GM12878 (cell line): ENCODE measurements around the gene SP2. TPM values are rescaled to one million over a fixed set of nuclear protein-coding genes. Genes with fewer than 3 reads are reported as not detected.

Source experiments
- ATAC-seq: fragments of 200-7000 bp; cut with Tn5 transposase; 3 replicates; pipeline ENCODE4 v1.9.1; 2020; ENCODE audit warnings: mild to moderate bottlenecking, moderate library complexity
- BruUV-seq: library from RNA; stranded (reverse); fragments of 400-500 nt; replicated peaks from 2 replicates; lab custom pipeline; 2021; lab: Mats Ljungman, UMichigan
- CTCF ChIA-PET: fragments of 300-600 bp; sonication (Branson Sonifier 250); formaldehyde crosslinking; extraction: SDS; loops from one replicate; lab custom pipeline; 2021; ENCODE audit warnings: inconsistent platforms; lab: Yijun Ruan, JAX
- POLR2A ChIA-PET: fragments of 350-600 bp; formaldehyde crosslinking; extraction: SDS; loops from one replicate; lab custom pipeline; 2021; ENCODE audit warnings: inconsistent platforms; lab: Charles Lee
- RAD21 ChIA-PET: fragments of 300-600 bp; sonication (Branson Sonifier 250); formaldehyde crosslinking; loops from one replicate; lab custom pipeline; 2023; ENCODE audit warnings: antibody characterized with exemption; ENCODE audit not compliant: unreplicated experiment; lab: Charles Lee
- SMC1A ChIA-PET: fragments of 300-600 bp; sonication (Branson Sonifier 250); formaldehyde crosslinking; loops from one replicate; lab custom pipeline; 2023; ENCODE audit not compliant: unreplicated experiment, uncharacterized antibody; lab: Charles Lee
- DNase-seq: peaks from one replicate; pipeline ENCODE4 v3.0.0-alpha.2; 2011; ENCODE audit warnings: low read depth, low spot score
- FAIRE-seq: peaks from 3 replicates; lab custom pipeline; 2011; peaks lifted over from hg19 to GRCh38; lab: Jason Lieb, UNC
- H2AFZ ChIP-seq: 2 replicates; pipeline ENCODE4 v1.6.0; 2011; ENCODE audit warnings: low read depth, low read length, control low read depth; ENCODE audit not compliant: control insufficient read depth
- H3K27ac ChIP-seq: 2 replicates; pipeline ENCODE4 v1.5.1; 2011; ENCODE audit warnings: control low read depth; ENCODE audit not compliant: control insufficient read depth, insufficient read depth
- H3K27me3 ChIP-seq, 2 experiments: replicated peaks in 1 of 2; 2 replicates each; pipeline versions ENCODE4 v1.6.0 to v1.6.1; 2011; ENCODE audit warnings: low read length in 1 of 2; ENCODE audit not compliant: control insufficient read depth in 2 of 2, insufficient read depth in 2 of 2
- H3K36me3 ChIP-seq, 2 experiments: 2 replicates each; pipeline ENCODE4 v1.5.1; 2011; ENCODE audit warnings: low read length in 1 of 2; ENCODE audit not compliant: control insufficient read depth in 2 of 2, insufficient read depth in 2 of 2
- H3K4me1 ChIP-seq: 2 replicates; pipeline ENCODE4 v1.6.1; 2011; ENCODE audit warnings: mild to moderate bottlenecking, low read length, moderate library complexity, mixed read lengths; ENCODE audit not compliant: control insufficient read depth, insufficient read depth
- H3K4me2 ChIP-seq: 2 replicates; pipeline ENCODE4 v1.6.0; 2011; ENCODE audit warnings: control low read depth; ENCODE audit not compliant: control insufficient read depth, insufficient read depth
- H3K4me3 ChIP-seq: fragments of 200-600 bp; sonication (generic); 2 replicates; pipeline ENCODE4 v1.5.1; 2016
- H3K79me2 ChIP-seq: 2 replicates; pipeline ENCODE4 v1.6.0; 2011; ENCODE audit warnings: low read length; ENCODE audit not compliant: control insufficient read depth, insufficient read depth
- H3K9ac ChIP-seq: 2 replicates; pipeline ENCODE4 v1.8.0; 2011; ENCODE audit warnings: low read length, control low read depth, mixed read lengths; ENCODE audit not compliant: control insufficient read depth, insufficient read depth
- H3K9me3 ChIP-seq: replicated peaks from 3 replicates; pipeline ENCODE4 v1.5.1; 2011; ENCODE audit warnings: mild to moderate bottlenecking, low read length; ENCODE audit not compliant: control insufficient read depth, insufficient read depth
- H4K20me1 ChIP-seq: 2 replicates; pipeline ENCODE4 v1.6.0; 2011; ENCODE audit not compliant: control insufficient read depth, insufficient read depth
- ATF7 ChIP-seq: fragments of 450-650 bp; IDR thresholded peaks from 2 replicates; pipeline ENCODE4 v1.6.1; 2016; ENCODE audit warnings: low read depth, mild to moderate bottlenecking
- BRCA1 ChIP-seq: IDR thresholded peaks from 2 replicates; pipeline ENCODE4 v1.6.1; 2011; ENCODE audit warnings: low read depth, low read length, improper control_type of control experiment
- CBX5 ChIP-seq: sonication (generic); IDR thresholded peaks from 2 replicates; pipeline ENCODE4 v1.6.1; 2016; ENCODE audit warnings: low read depth, moderate library complexity, mild to moderate bottlenecking, inconsistent platforms
- CEBPB ChIP-seq, 2 experiments: fragments of 150-350 bp in 1 of 2; IDR thresholded peaks; 2 replicates each; pipeline ENCODE4 v1.6.1; 2012 to 2014; ENCODE audit warnings: low read depth in 2 of 2, low read length in 2 of 2, borderline replicate concordance in 1 of 2, inconsistent platforms in 1 of 2
- CHD1 ChIP-seq: IDR thresholded peaks from 2 replicates; pipeline ENCODE4 v1.6.1; 2012; ENCODE audit warnings: low read depth, low read length, improper control_type of control experiment
- DPF2 ChIP-seq: fragments of 450-650 bp; IDR thresholded peaks from 2 replicates; pipeline ENCODE4 v1.6.1; 2017; ENCODE audit warnings: mild to moderate bottlenecking
- GABPA ChIP-seq: IDR thresholded peaks from 2 replicates; pipeline ENCODE4 v1.6.1; 2014; ENCODE audit warnings: antibody characterized with exemption, low read depth, mild to moderate bottlenecking, inconsistent platforms
- HDGF ChIP-seq: fragments of 450-650 bp; IDR thresholded peaks from 2 replicates; pipeline ENCODE4 v1.6.1; 2016; ENCODE audit warnings: antibody characterized with exemption
- JUND ChIP-seq: IDR thresholded peaks from 2 replicates; pipeline ENCODE4 v1.6.1; 2012; ENCODE audit warnings: low read depth, mild to moderate bottlenecking, low read length, improper control_type of control experiment, moderate library complexity
- MEF2B ChIP-seq: fragments of 450-650 bp; IDR thresholded peaks from 2 replicates; pipeline ENCODE4 v1.6.1; 2018; ENCODE audit warnings: mild to moderate bottlenecking, moderate library complexity; ENCODE audit not compliant: partially characterized antibody, poor library complexity, severe bottlenecking
- MYB ChIP-seq: fragments of 150-350 bp; IDR thresholded peaks from 2 replicates; pipeline ENCODE4 v1.6.1; 2014; ENCODE audit warnings: mild to moderate bottlenecking, low read depth, low read length, borderline replicate concordance
- MYC ChIP-seq: IDR thresholded peaks from 2 replicates; pipeline ENCODE4 v1.6.1; 2011; ENCODE audit warnings: mild to moderate bottlenecking, low read length, moderate library complexity, inconsistent platforms; ENCODE audit not compliant: insufficient read depth, insufficient replicate concordance, insufficient read length, severe bottlenecking
- NFYA ChIP-seq: IDR thresholded peaks from 2 replicates; pipeline ENCODE4 v1.6.1; 2011; ENCODE audit warnings: low read depth, mild to moderate bottlenecking, low read length, improper control_type of control experiment, borderline replicate concordance
- PAX8 ChIP-seq: fragments of 450-650 bp; IDR thresholded peaks from 2 replicates; pipeline ENCODE4 v1.6.1; 2017; ENCODE audit warnings: mild to moderate bottlenecking, moderate library complexity
- PML ChIP-seq: IDR thresholded peaks from 2 replicates; pipeline ENCODE4 v1.6.1; 2012; ENCODE audit warnings: low read length, inconsistent platforms
- SMAD5 ChIP-seq: IDR thresholded peaks from 2 replicates; pipeline ENCODE4 v1.6.1; 2016; ENCODE audit warnings: antibody characterized with exemption, low read depth
- STAT3 ChIP-seq: IDR thresholded peaks from 2 replicates; pipeline ENCODE4 v1.6.1; 2011; ENCODE audit warnings: low read depth, low read length, improper control_type of control experiment
- TCF7 ChIP-seq: IDR thresholded peaks from 2 replicates; pipeline ENCODE4 v1.6.1; 2014; ENCODE audit warnings: antibody characterized with exemption, borderline replicate concordance
- ZSCAN29 ChIP-seq: fragments of 450-650 bp; IDR thresholded peaks from 2 replicates; pipeline ENCODE4 v1.6.1; 2017; ENCODE audit warnings: mild to moderate bottlenecking, moderate library complexity
- WGBS: methylation state at CpG from one replicate; pipeline ENCODE4 v1.1.6; 2016; ENCODE audit warnings: low lambda C conversion rate; ENCODE audit not compliant: insufficient replicate concordance, insufficient coverage; ENCODE audit errors: missing lambda C conversion rate; 5-methylcytosine and 5-hydroxymethylcytosine counted together
- in situ Hi-C: fragments of 300-500 bp; cut with MboI; formaldehyde crosslinking; loops from 9 replicates; pipeline ENCODE4 v1.14.3; 2018; ENCODE audit warnings: mixed read lengths
- intact Hi-C: fragments of 100-400 bp; cut with micrococcal nuclease; formaldehyde crosslinking; loops from one replicate; pipeline ENCODE4 v1.14.2; 2022; ENCODE audit not compliant: unreplicated experiment
- polyA plus RNA-seq, 11 experiments: library from polyadenylated mRNA; depleted of rRNA in 4 of 11; unstranded in 6 of 11; stranded (reverse) in 5 of 11; fragments of >200 nt; fragmentation: Nextera tagmentation in 4 of 11; fragmentation: Illumina TruSeq in 1 of 11; extraction: Ambion mirVana in 4 of 11; extraction: Trizol in 1 of 11; gene quantifications; 1 replicate in 1 of 11; 2 replicates in 10 of 11; pipeline versions ENCODE4 v1.2.1 to v1.2.3, GENCODE V29; 2011 to 2016; ENCODE audit warnings: inconsistent platforms in 2 of 11, missing spikeins in 2 of 11, low read depth in 1 of 11
- total RNA-seq, 4 experiments: library from RNA; depleted of rRNA in 3 of 4; stranded (reverse); fragments of >200 nt in 3 of 4; fragmentation: Illumina TruSeq in 1 of 4; extraction: Trizol in 1 of 4; gene quantifications; 2 replicates each; pipeline versions ENCODE4 v1.2.1 to v1.2.3, GENCODE V29; 2013 to 2021
- TF ChIP-seq, protein P1 (sequence below): fragments of 150-350 bp; IDR thresholded peaks from 2 replicates; pipeline ENCODE4 v1.6.1; 2016; ENCODE audit warnings: low read depth, low read length
- TF ChIP-seq, protein P2 (sequence below): IDR thresholded peaks from 2 replicates; pipeline ENCODE4 v1.6.1; 2012; ENCODE audit warnings: low read depth, low read length, improper control_type of control experiment

Gene SP2
- total and polyA plus RNA-seq, 10 of the 15 experiments (the other 5 are each of a cell fraction or from before 2014, with no cell fraction given) = 1.2 to 19.1 (median 4.8) TPM

DNA sequence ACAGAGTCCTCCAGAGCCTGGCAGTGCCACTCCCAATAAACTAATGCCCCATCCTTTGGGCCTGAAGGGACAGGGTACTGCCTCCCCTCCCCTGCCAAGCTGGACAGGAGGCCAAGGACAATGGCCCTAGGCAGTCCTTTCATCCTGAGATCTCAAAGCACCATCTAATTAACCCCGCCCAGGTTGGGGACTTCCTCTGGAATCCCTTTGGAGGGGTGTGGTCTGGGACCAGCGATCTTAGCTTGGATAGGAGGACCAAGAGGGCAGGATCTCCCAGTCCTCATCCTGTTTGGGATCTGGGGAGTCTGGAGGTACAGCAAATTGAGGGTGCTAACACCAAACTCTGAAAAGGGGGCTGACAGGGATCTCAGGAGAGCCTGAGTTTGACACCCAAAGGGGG is 26.9 kb upstream of the SP2 start (continued):
- TF ChIP-seq MYB (no peak), PAX8 (no peak), GABPA (no peak), STAT3 (no peak)

DNA sequence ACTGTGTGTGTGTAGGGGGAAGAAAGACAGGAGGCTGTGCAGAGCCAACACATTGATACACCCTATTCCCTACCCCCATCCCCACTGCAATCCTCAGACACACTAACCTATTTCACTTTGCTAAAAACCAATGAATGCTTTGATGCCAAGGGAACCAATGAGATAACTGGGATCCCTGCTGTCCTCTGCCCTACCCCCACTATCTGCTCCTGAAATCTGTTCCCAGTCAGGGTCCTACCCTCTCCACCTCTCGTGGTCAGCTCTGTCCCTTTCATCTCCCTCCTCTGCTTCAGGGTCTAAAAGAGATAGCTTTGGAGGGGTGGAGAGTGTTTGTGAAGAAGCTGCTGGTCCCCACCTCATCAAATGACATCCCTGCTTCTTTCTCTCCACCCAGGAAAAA is 26.0 kb upstream of the SP2 start:
- no peak for ATAC-seq
- Histone ChIP-seq H3K4me1 (peaks cover 6% of the 10 kb centered on the region; the same call in 1 of the 2 replicates), H3K4me2 (no peak overlapping the region), H3K79me2 (no peaks in the 10 kb centered on the region), H3K27ac (no peak overlapping the region), H2AFZ (no peak overlapping the region), H3K4me3 (no peak overlapping the region), H3K27me3 (peaks cover 0 to 7% of the 10 kb centered on the region in 2 experiments), H3K36me3 (no peaks in the 10 kb centered on the region), H3K9me3 (no peaks in the 10 kb centered on the region), H4K20me1 (no peaks in the 10 kb centered on the region), H3K9ac (no peak overlapping the region)
- POLR2A ChIA-PET = no interaction called here
- TF ChIP-seq NFYA = no peak
- TF ChIP-seq, protein P1, sequence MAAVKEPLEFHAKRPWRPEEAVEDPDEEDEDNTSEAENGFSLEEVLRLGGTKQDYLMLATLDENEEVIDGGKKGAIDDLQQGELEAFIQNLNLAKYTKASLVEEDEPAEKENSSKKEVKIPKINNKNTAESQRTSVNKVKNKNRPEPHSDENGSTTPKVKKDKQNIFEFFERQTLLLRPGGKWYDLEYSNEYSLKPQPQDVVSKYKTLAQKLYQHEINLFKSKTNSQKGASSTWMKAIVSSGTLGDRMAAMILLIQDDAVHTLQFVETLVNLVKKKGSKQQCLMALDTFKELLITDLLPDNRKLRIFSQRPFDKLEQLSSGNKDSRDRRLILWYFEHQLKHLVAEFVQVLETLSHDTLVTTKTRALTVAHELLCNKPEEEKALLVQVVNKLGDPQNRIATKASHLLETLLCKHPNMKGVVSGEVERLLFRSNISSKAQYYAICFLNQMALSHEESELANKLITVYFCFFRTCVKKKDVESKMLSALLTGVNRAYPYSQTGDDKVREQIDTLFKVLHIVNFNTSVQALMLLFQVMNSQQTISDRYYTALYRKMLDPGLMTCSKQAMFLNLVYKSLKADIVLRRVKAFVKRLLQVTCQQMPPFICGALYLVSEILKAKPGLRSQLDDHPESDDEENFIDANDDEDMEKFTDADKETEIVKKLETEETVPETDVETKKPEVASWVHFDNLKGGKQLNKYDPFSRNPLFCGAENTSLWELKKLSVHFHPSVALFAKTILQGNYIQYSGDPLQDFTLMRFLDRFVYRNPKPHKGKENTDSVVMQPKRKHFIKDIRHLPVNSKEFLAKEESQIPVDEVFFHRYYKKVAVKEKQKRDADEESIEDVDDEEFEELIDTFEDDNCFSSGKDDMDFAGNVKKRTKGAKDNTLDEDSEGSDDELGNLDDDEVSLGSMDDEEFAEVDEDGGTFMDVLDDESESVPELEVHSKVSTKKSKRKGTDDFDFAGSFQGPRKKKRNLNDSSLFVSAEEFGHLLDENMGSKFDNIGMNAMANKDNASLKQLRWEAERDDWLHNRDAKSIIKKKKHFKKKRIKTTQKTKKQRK = no peak
- no peak for TF ChIP-seq TCF7
- TF ChIP-seq BRCA1 = no peak
- TF ChIP-seq CBX5 = no peak
- TF ChIP-seq, protein P2, sequence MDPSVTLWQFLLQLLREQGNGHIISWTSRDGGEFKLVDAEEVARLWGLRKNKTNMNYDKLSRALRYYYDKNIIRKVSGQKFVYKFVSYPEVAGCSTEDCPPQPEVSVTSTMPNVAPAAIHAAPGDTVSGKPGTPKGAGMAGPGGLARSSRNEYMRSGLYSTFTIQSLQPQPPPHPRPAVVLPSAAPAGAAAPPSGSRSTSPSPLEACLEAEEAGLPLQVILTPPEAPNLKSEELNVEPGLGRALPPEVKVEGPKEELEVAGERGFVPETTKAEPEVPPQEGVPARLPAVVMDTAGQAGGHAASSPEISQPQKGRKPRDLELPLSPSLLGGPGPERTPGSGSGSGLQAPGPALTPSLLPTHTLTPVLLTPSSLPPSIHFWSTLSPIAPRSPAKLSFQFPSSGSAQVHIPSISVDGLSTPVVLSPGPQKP = no peak
- no peak for TF ChIP-seq JUND
- TF ChIP-seq ATF7 = no peak
- TF ChIP-seq MYC = no peak
- TF ChIP-seq HDGF = no peak
- TF ChIP-seq CHD1 = no peak
- TF ChIP-seq SMAD5 = no peak
- TF ChIP-seq MEF2B = no peak
- no peak for TF ChIP-seq DPF2
- no peak for TF ChIP-seq CEBPB (IDR thresholded peaks at IDR 0.05; ENCODE audit: borderline replicate concordance in 1 of 2, low read depth in 2 of 2, low read length in 2 of 2)
- no peak for TF ChIP-seq ZSCAN29
- TF ChIP-seq PML = no peak
- RAD21 ChIA-PET = interaction anchor here (1.4 kb wide), 1 partner anchor 20 kb away, joined by 4 read pairs; no protein-coding TSS in a partner anchor
- no TSS peak for BruUV-seq
- intact Hi-C loops (no loop called here), in situ Hi-C loops (no loop called here)
- SMC1A ChIA-PET = interaction anchor here (0.8 kb wide), 1 partner anchor 21 kb away, joined by 6 read pairs; no protein-coding TSS in a partner anchor
- no peak for FAIRE-seq
- no peak for DNase-seq
- WGBS = 0% methylated on average over 1 of the region's 1 CpG
- CTCF ChIA-PET = interaction anchor here (0.7 to 1.0 kb wide), 3 partner anchors 30 to 121 kb away, joined by 3 read pairs; no protein-coding TSS in a partner anchor
